ENCODE measurements around the gene HRH1.

DNA sequence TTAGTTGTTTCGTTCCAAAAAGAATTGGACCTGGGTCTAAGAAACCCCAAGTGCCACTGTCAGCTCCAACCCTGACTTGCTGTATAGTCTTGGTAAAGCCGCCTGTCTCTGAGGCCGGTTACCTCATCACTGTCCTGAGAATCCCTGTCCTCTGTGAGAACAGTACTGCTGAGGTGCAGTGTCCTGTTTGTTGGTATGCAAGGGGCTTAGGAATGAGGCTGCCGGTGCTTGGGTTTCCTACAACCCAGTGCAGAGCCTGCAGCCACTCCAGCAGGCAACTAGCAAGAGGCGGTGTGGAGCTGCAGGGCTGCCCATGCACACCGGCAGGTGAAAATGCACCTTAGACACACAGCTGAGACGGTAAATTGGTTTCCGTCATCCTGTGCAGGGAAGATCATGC is 65.9 kb downstream of the HRH1 start:
- TF ChIP-seq, protein P1, sequence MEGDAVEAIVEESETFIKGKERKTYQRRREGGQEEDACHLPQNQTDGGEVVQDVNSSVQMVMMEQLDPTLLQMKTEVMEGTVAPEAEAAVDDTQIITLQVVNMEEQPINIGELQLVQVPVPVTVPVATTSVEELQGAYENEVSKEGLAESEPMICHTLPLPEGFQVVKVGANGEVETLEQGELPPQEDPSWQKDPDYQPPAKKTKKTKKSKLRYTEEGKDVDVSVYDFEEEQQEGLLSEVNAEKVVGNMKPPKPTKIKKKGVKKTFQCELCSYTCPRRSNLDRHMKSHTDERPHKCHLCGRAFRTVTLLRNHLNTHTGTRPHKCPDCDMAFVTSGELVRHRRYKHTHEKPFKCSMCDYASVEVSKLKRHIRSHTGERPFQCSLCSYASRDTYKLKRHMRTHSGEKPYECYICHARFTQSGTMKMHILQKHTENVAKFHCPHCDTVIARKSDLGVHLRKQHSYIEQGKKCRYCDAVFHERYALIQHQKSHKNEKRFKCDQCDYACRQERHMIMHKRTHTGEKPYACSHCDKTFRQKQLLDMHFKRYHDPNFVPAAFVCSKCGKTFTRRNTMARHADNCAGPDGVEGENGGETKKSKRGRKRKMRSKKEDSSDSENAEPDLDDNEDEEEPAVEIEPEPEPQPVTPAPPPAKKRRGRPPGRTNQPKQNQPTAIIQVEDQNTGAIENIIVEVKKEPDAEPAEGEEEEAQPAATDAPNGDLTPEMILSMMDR (IDR thresholded peaks at IDR 0.05; ENCODE audit: low read length): no peak
- TF ChIP-seq EZH2 (optimal IDR thresholded peaks at IDR 0.05; ENCODE audit: low read depth, low read length) (no peak), EZH2phosphoT487 (IDR thresholded peaks at IDR 0.05; ENCODE audit: low read length) (no peak)

Data from MM.1S (cell line).